HG03520 (cell line): ENCODE data around the gene ACTRT2.

ENCODE experiments used
- ATAC-seq: cut with Tn5 transposase; IDR thresholded peaks from one replicate; pipeline ENCODE4 v1.9.1; 2021; ENCODE audit warnings: mild to moderate bottlenecking, moderate library complexity; ENCODE audit not compliant: unreplicated experiment

ACTRT2 gene

GRCh38 chr1:3029991-3030662 is 8.9 kb downstream of the ACTRT2 start:
- ATAC-seq = no peak

DNA sequence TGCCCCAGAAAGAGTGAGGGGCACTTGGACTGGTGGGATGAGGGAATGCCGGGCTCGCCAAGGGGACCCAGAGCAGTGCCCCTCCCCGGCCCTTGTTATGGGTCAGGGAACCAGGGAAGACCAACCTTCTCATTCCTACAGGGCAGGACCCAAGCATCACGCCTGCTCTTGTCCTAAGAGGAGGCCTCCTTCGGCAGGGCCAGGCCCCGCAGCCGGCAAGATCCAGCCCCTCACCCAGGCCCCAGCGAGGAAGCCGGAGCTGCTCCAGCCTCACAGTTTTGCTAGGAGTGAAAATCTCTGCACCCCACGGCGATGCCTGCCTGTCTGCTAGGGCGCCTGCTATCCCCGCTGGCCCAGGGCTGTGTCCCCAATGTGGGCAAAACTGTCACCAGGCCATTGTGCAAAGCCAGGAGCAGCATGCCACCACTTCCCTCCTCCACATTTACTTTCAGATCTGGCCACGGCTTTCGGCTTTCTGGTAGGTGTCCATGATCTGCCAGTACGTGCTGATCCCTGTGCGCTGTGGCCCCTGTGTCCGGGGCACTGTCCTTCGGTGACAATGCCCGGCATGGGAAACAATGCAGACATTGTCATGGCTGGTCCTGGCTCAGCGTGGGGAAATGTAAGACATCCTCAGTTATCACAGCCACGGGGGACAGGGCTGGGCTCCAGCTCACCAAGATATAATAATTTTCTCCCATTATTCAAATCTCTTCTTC is 9.6 kb downstream of the ACTRT2 start:
- no peak for ATAC-seq

GRCh38 chr1:3031401-3032221 is 10.3 kb downstream of the ACTRT2 start:
- ATAC-seq = no peak

DNA sequence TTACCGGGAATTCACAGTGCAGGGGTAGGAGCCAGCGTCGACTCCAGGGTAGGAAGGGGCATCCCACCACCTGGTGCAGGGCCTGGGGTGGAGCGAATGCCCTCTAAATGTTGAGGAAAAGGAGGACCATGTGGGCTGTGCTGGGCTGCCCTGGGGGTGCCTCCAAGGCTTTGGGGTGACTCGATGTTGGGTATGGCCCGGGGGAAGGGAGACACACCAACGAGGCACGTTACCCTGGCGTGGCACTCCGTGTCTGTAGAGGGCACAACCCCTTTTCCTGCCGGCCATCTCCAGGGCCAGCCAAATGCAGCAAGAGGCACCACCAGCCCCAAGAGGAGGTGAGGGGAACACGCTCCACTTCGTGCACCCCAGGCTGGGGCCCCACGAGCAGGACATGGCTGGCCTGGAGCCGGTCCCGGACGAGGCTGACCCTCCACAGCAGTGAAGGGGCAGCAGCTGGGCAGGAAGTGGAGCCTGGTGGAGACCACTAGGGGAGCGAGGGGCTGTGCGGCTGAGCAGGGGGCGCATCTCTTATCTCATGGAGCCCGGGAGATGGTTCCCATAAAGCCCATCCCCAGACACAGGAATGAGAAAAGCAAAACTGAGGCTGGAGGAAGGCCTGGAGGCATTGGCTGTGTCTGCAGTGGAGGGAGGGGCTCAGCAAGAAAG is 11.2 kb downstream of the ACTRT2 start:
- ATAC-seq = no peak

DNA sequence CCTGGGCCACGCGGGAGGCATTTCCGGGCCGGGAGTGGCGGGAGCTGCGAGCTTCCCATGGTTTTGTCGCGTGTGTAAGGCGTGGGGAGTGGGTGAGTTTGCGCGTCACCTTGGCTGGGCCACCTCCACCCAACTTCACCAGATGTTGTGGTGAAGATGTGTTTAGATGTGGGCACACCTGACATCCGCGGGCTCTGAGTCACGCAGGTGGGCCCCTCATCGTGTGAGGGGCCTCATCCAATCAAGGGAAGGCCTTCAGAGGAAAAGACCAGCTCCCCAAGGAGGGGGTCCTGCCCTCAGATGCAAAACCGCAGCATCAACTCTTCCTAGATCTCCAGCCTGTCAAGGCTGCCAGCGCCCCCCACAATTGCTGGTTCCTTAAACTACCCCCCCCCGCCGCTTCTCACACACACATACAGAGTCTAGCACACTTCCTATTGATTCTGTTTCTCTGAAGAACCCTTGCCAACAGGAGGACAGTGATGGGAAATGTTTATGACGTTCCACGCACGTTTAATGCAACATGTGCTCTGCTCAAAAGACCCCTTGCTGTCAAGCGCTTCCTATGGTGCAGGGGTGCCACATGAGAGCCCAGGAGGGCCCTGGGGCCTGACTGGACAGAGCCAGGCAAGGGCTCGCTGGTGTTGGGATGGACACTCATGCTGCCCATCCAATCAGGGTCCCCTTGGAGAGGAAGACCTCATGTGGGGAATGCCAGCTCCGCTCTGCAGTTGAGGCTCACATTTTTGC is 11.9 kb downstream of the ACTRT2 start:
- ATAC-seq = no peak

GRCh38 chr1:3033790-3034090 is 12.5 kb downstream of the ACTRT2 start:
- ATAC-seq = no peak

- ATAC-seq = no peak
Observed at GRCh38 chr1:3034162-3034561, 12.9 kb downstream of the ACTRT2 start.

DNA sequence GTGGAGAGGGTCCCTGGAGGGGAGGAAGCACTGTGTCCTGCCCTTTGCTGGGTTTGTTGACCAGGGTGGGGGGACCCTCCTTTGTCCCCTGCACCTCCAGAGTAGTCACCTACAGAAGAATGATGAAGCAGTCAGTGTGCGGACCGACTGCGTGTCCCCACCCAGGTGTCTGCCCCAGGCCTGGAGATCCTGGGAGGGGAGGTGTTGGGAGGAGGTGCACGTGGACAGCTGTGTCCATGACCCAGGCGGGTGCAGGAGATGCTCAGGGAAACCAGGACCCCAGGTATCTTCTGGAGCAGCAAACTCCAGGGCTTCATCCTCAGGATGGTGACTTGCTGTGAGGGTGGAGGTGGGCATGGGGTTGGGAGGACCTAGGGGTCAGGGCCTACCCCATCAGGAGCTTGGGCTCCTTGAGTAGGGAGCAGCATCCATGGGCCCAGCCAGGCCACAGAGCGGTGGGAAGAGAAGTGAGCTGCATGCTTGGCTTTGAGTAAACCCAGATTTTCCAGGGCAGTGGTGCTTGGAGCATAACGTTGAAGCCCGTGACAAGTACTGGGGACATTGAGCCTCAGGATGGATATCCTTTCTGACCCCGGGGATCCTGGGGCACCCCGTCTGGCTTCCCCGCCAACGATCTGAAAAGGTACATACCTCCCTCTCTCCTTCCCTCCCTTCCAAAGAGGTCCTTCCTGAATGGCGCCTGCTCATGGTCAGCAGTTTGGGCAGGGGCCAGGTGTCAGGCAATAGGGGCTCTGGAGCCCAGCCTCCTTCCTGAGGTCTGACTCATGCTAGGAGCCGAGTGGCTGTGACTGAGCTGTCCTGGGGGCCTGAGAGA is 13.7 kb downstream of the ACTRT2 start:
- no peak for ATAC-seq

GRCh38 chr1:3035563-3036446 is 14.5 kb downstream of the ACTRT2 start:
- ATAC-seq = no peak

DNA sequence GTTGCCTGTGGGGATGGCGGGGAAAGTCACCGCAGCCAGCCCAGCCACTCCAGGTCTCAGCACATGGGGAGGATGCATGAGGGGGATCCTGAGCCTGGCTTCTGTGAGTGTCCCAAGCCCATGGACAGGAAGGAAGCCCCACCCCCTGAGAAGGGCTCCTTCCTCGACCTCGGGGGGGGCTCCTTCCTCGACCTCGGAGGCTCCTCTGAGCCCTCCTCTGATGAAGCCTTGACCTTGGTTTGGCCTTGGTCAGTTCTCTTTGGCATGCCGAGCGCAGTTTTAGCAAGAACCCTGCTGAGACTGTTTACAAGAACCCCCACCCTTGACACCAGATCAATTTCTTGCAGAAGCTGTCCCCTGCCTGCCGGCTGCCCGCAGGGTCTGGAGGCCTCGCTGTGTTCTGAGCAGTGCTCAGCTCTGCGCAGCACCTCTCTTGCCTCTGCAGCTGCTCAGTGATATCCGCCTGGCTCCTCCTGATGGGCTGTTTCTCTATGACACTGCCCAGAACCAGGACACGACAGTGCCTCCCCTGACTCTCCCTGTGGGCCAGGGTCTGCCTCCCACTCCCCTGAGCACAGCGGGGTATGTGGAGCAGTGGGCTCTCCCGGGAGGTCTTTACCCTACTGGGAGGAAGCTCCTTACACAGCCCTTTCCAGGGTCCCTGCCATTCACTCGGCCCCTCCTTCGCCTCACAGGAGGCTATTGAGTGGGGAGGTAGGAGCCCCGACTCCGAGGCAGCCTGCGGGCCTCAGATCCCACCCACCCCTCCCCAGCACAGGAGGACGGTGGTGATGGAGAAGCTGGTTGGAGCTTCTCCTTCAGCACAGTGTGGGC is 15.4 kb downstream of the ACTRT2 start:
- ATAC-seq = no peak

GRCh38 chr1:3037281-3038040 is 16.2 kb downstream of the ACTRT2 start:
- no peak for ATAC-seq

GRCh38 chr1:3038113-3038551 is 16.9 kb downstream of the ACTRT2 start:
- no peak for ATAC-seq

DNA sequence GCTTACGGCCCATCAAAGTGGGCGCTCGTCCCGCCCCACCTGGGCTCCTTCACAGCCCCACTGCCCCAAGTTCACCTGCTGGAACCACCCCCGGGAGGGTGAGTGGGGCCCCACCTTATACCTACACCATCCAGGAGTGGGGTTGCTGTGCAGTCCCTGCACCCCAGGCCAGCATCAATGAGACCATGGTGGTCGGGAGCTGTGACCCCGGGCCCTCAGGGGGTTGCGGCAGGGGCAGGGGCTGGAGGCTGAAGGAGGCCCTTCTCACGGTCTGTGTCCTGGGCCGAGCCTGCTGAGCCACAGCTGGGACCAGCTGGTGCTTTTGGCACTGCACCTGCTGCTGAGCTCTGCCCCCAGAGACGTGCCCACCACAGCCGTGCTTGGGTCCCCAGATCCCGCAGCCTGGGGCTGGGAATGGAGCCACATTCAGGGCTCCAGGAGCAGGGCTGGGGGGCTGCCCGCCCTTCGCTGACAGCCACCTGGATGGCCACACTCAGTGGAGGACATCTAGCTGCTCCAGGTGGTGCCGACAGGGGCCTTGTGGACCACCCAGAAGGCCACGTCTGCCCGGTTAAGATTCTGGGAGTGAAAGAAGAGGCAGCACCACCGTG is 17.4 kb downstream of the ACTRT2 start:
- no peak for ATAC-seq

- no peak for ATAC-seq
Observed at GRCh38 chr1:3040004-3040403, 18.7 kb downstream of the ACTRT2 start.

DNA sequence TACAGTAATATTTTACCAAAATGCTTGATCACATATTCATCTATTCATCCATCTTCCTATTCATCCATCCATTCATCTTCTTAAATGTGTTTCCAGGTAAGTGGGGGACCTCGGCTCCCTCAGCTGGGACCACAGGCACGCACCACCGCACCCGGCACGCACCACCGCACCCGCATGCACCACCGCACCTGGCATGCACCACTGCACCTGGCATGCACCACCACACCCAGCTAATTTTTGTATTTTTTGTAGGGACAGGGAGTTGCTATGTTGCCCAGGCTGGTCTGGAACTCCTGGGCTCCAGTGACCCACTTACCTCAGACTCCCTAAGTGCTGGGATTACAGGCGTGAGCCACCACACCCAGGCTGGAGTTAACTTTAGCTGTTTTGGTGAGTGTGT is 21.2 kb downstream of the ACTRT2 start:
- ATAC-seq = no peak

DNA sequence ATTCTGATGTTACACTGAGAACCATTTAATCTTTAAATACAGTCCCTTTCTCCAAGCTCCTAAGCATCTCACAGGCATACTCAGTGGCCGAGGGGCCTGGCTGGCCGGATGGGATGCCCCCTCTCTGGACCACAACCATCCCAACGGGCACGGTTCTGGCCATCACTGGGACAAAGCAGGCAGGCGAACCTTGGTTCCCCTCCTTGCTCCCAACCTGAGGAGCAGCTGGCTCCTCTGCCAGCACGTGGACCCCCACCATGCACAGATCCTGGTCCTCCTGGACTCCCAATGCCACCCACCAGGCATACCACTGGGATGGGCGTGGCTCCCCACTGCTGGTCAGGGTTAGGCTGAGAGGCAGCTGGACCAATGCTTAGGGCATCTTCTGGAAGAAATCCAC is 27.9 kb downstream of the ACTRT2 start:
- ATAC-seq = no peak

DNA sequence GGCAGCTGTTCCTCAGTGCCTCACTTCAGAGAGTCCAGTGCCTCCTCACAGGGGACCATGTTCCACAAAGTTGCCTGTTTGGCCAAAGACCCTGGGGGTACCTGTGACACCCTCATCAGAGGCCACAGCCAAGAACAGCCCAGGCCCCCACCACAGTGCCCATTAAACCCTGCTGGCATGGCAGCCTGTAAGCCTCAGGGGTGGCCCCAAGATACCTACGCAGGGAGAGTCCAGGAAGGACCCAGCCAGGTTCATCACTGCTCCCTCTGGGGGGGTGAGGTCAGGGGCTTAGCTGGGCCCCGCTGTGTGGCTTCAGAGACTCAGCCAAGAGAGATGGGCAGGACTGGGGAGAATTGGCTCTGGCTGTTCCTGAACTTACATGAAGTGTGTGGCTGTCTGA is 28.6 kb downstream of the ACTRT2 start:
- ATAC-seq = no peak
